ENCODE results near the gene KIF12.
A peak's percentile ranks its signal among the peaks of the same experiment; 100 is the strongest.

DNA sequence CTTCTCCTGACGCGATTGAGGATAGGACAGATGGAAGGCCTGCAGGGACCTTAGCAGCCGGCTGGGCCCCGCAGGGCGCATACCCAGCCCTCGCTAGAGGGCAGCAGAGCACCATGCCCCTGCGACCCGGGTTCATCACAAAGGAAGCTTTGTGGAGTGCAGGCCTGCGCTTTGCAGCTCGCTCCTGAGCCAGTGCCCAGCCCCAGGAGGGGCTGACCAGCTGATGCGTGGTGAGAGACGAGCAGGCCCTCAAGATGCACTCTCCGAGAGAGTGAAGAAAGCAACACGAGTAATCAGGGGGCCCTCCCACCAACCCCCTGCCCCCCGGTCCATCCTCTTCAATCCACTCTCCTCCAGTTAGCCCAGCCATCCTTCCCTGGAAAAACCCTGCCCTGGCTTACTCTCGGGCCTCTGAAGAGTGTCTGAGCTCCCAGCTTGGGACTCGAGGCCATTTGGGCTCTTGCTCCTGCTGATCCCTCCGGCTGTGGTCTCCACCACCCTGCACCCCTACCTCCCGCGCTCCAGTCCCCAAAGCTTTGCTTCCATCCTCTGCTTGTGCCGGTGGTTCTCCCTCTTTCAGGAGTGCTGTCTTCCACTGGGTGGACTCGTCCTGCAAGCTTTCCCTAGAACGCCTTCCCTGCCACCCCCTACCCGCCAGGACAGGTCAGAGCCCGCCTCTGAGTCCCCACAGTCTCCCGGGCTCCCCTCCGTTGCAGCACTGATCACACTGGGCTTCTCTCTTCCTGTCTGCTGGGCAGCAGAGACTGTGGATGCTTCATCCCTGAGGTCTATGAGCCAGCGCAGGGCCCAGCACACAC is 9.1 kb upstream of the KIF12 start:
- TF ChIP-seq EZH2 (IDR thresholded peaks at IDR 0.05; ENCODE audit: borderline replicate concordance, low read depth, low read length, severe bottlenecking), result no peak
- peak; percentile 85 for TF ChIP-seq CTCF (IDR thresholded peaks at IDR 0.05; ENCODE audit: borderline replicate concordance, extremely low read depth, low read length, poor library complexity, severe bottlenecking)
